HT1080 (cell line): ENCODE results near the gene C22orf31. TPM values are rescaled to one million over a fixed set of nuclear protein-coding genes. Genes with fewer than 3 reads are reported as not detected.
A peak's percentile ranks its signal among the peaks of the same experiment; 100 is the strongest.
"Not testable (repeated sequence)": the region's sequence is repeated elsewhere in the genome, so short reads cannot be mapped to it uniquely, and the experiment has no call there.

Source experiments
- DNase-seq: peaks from one replicate; pipeline ENCODE4 v3.0.0-alpha.2; 2015; ENCODE audit warnings: low read depth
- polyA plus RNA-seq, 2 experiments: library from polyadenylated mRNA; depleted of rRNA; stranded (reverse); fragments of >200 nt; gene quantifications; 2 replicates each; pipeline ENCODE4 v1.2.3, GENCODE V29; 2015
- total RNA-seq: library from RNA; depleted of rRNA; stranded (reverse); fragments of >200 nt; shearing (Covaris generic); gene quantifications from 2 replicates; pipeline ENCODE4 v1.2.3, GENCODE V29; 2014; rRNA removed

The C22orf31 gene
- total RNA-seq, result not detected in 2 replicates
- polyA plus RNA-seq (2015; cell fraction: cytosol; rRNA removed), result not detected in 2 replicates
- polyA plus RNA-seq (2015; cell fraction: nucleus; rRNA removed), result not detected in 2 replicates

GRCh38 chr22:29061773-29062172, at the start of gene C22orf31:
Gene C22orf31, minus strand, starts transcription at chr22:29061831. Its CDS starts 39 bp downstream, at chr22:29061792.
- no peak for DNase-seq

- DNase-seq, result no peak
These were observed 49.3 kb upstream of the C22orf31 start for GRCh38 chr22:29110946-29111345.

- no peak for DNase-seq
These were observed 48.2 kb upstream of the C22orf31 start for GRCh38 chr22:29109822-29110221.

DNA sequence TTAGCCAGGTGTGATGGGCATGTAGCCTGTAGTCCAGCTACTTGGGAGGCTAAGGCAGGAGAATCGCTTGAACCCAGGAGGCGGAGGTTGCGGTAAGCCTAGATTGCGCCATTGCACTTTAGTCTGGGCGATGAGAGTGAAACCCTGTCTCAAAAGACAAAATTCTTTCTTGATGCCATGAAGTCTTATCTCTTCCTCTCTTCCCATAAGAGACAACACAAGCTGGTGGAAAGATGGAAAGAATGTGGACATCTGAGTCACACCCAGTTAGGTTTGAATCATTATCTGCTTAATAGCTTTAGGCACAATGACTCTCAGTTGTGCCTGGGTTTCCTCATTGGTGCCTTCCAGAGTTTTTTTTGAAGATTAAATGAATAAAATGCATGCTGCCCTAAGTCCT, 46.5 kb upstream of the C22orf31 start:
- DNase-seq, result peak; percentile 21

DNA sequence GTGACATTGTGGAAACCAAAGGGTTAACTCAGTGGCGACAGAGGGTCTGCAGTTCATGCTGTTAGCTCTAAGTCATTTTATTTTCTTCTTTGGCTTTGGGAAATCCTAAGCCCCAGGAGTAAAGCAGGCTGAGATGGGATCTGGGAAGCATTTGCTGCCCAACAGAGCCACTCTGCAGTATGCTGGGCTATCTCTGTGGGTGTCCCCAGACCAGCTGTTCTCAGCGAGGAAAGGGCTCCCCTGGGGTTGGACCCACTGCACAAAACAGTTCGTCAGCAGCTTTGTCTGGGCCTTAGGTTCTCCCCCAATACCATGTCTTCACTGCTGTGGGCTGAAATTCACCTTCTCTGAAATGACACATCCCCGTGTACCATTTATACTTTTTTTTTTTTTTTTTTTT, 45.2 kb upstream of the C22orf31 start:
- no peak for DNase-seq

DNA sequence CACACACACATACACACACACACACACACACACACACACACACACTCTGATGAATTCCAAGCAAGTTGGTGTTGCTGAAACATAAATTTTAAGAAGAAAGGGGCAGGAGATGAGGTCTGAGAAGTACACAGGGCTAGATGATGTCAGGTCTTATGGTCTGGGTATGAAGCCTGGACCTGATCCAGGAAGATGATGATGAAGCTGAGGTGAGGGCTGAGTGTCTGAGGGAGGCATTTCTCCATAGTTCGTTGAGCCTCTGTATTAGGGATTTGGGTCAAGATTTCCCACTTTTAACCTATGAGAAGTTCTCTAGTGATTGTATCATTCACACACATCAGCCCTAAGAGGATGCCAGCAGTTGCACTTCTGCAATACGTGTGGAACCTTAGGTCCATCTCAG, 43.8 kb upstream of the C22orf31 start:
- no peak for DNase-seq

GRCh38 chr22:29103121-29103520, 41.5 kb upstream of the C22orf31 start:
- no peak for DNase-seq

DNA sequence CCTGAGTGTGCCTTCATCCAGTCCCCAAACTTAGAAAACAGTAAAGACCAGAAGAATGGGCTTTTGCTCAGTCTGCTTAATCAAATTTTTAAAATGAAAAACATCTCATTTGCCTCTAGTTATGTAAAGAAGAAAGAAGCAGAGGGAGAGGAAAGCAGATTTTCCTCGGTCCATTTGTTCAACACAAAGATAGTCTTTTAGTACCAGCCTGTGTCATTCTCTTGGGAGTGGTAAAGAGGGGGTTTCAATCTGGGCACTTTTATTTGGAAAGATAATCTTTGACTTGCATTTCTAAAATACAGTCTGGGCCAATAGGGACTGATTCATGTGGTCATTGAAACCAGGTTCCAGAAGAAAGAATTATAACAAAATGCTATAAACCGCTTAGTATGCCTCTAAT, 40.7 kb upstream of the C22orf31 start:
- no peak for DNase-seq

DNA sequence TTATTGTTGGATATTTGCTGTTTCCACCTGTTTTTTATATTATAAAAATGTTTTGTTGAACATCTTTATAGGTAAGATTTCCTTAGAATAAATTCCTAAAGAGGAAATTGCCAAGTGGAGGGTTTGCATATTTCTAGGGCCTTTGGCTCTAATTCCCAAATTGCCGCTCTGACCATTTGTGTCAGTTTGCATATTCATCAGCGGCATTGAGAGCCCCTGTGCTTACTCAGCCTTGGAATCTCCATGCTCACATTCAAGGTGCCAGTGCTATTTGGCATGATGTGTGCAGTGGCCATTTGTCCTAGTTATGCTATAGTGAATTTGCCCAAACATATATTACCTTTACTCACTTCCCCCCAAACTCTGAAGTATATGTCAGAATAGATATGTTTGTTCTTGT, 36.7 kb upstream of the C22orf31 start:
- no peak for DNase-seq

GRCh38 chr22:29096736-29097669, 35.4 kb upstream of the C22orf31 start:
- DNase-seq, result no peak

GRCh38 chr22:29095459-29095858, 33.8 kb upstream of the C22orf31 start:
- no peak for DNase-seq

- peak; percentile 26 for DNase-seq
These were observed 32.1 kb upstream of the C22orf31 start for GRCh38 chr22:29093501-29094300.

GRCh38 chr22:29093030-29093429, 31.4 kb upstream of the C22orf31 start:
- DNase-seq, result no peak

DNA sequence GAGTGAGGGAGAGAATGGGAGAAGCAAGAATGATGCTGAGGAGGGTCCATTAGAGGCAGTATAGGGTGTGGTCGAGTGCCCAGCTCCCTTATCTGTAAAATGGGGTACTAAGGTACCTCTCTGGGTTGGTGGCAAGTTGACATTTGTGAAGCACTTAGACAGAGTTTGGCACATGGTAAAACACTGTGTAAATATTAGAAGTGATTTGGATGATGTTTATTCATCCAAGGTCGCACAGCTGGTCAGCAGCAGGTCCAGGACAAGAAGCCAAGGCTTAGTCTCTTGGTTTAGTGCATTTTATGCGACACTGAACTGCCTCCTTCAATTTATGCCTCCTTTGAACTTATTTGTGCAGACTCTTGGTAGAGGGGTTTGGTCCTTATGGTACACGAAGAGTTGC, 30.6 kb upstream of the C22orf31 start:
- DNase-seq, result no peak

DNA sequence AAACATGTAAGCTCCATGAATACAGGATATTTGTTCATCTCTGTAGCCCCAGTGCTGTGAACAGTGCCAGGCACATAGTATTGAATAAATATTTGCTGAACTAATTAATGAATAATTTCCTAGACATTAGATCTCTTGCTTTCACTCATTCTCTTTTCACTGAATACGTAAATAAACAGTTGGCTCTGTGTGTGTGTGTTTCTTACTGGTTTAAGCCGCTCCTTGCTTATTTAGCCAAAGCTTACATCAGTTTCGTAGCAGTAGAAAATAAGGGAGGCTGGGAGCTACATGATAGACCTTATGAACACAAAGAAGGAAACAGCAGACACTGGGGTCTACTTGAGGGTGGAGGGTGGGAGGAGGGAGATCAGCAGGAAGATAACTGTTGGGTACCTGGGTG, 28.4 kb upstream of the C22orf31 start:
- DNase-seq, result no peak

GRCh38 chr22:29089507-29089906, 27.9 kb upstream of the C22orf31 start:
- DNase-seq, result no peak

DNA sequence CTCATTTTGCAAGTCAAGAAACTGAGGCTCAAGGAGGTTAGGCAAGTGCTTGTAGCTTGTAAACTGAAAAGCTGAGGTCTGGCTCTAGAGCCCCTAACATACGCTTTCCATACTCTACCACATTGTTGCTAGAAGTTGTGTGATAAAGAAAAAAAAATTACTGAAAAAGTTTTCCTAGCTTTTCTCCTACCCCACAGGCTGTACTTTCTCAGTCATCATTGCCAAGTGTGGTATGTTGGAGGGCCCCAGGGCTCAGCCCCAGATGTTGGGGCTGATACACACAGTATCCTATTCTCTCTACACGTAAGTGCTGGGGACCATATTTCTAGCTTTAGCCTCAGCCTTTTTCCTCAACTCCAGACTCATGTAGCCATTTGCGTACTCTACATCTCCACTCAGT, 27.2 kb upstream of the C22orf31 start:
- DNase-seq, result no peak

DNA sequence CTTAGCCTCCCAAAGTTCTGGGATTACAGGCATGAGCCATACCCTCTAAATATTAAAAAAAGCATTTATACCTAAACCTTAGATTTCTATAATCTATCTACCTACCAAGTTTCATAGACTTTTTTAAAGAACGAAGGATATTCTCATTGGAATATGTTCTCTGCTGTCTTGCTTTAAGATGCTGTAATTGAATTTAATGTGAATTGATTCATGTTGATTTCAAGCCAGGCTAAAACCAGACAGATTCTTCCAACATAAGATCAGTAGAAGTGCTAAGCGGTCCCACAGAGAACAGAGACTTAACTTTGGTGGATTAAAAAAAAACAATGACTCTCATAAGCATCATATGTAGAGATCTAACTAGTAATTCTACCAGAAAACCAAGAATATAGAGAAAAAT, 25.4 kb upstream of the C22orf31 start:
- no peak for DNase-seq

GRCh38 chr22:29083933-29084591, 22.4 kb upstream of the C22orf31 start:
- DNase-seq, result peak; percentile 15

DNA sequence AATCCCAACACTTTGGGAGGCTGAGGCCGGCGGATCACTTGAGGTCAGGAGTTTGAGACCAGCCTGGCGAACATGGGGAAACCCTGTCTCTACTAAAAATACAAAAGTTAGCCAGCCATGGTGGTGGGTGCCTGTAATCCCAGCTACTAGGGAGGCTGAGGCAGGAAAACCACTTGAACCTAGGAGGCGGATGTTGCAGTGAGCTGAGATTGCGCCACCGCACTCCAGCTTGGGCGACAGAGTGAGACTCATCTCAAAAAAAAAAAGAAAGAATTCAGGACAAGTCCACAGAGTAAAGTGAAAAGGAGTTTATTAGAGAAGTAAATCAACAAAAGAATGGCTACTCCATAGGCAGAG, 21.9 kb upstream of the C22orf31 start:
- DNase-seq, result not testable (repeated sequence)

DNA sequence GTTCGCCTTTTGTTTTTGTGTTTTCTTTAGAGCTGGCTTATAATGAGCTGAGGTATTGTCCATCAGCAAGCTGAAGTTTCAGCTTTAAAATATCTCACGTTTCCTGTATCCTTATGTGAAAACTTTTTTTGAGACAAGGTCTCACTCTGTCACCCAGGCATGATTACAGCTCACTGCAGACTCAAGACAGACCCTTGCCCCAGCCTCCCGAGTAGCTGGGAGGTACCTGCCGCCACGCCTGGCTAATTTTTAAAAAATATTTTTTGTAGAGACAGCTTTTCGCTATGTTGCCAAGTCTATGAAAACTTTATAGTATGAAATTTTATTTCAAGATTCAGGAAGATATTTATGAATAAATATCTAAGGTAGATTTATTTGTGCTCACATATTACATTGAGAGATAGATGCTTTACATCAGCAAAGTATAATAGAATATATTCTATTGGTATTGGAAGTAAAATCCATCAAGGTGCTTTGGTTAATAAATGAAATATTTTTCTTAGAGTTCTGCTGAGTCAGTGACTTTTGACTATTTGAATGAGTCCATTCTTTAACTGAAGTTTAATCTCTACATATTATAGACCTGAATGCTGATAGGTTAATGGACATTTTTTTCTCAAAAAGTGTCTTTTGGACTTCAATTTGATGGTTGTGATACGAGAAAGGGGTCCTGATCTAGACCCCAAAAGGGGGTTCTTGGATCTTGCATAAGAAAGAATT, 21.4 kb upstream of the C22orf31 start:
- DNase-seq, result no peak
